ENCODE data around the gene SLC38A7. TPM values are rescaled to one million over a fixed set of nuclear protein-coding genes. Genes with fewer than 3 reads are reported as not detected.

Gene SLC38A7
- total and polyA plus RNA-seq, 2 experiments from 2014 or later, result 16.1 to 19.2 TPM

DNA sequence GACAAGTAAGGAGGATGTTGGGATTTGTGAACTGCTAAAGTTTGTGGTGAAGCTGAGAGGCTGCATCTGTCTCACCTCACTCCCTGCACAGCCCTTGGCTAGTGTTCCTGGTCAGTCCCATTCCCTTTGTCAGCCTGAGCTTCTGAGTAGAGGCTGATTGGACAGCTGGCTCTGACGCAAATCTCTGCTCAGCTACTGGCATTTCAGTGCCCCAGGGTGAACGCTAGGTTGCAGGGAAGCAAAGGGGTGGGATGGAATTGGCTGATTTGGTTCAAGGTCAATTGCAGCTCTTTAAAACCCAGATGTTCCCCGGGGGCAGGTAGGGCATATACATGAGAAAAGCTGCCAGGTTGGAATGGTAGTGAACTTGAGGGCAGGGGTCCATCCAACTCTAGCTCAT is 31.8 kb downstream of the SLC38A7 start:
- Histone ChIP-seq H3K4me2 (ENCODE audit: unreplicated experiment) (no peak overlapping the region), H3K4me1 (ENCODE audit: insufficient read depth) (0 out of 2 replicates have a peak, but pooled peaks cover 3% of the 10 kb centered on the region), H3K79me2 (ENCODE audit: insufficient read depth) (no peaks in the 10 kb centered on the region), H3K9ac (no peak overlapping the region), H2AFZ (no peak overlapping the region), H4K20me1 (ENCODE audit: insufficient read depth) (no peaks in the 10 kb centered on the region), H3F3A (ENCODE audit: insufficient read depth) (no peaks in the 10 kb centered on the region), H3K4me3 (no peak overlapping the region), H3K27me3 (replicated peaks; ENCODE audit: insufficient read depth) (no peaks in the 10 kb centered on the region), H3K27ac (no peak overlapping the region), H3K9me3 (ENCODE audit: low read depth) (no peaks in the 10 kb centered on the region), H3K9me2 (ENCODE audit: insufficient read depth) (no peaks in the 10 kb centered on the region), H3K36me3 (ENCODE audit: low read depth) (no peaks in the 10 kb centered on the region)
- in situ Hi-C loops (cut with MboI), result loop anchor here (25.0 kb wide), 1 partner anchor 315 kb away; no protein-coding TSS in a partner anchor
- DNase-seq, result peak; percentile 48
- no peak for TF ChIP-seq EZH2 (IDR thresholded peaks at IDR 0.05; ENCODE audit: insufficient read depth, poor library complexity, severe bottlenecking)
- no peak for TF ChIP-seq EZH2phosphoT487 (IDR thresholded peaks at IDR 0.05; ENCODE audit: insufficient read depth, low read depth)
- 8 to 13% methylated on average over 3 of the region's 3 CpGs for WGBS, 2 experiments (ENCODE audit: low coverage in 1 of 2, low lambda C conversion rate in 2 of 2, missing lambda C conversion rate in 2 of 2)

DNA sequence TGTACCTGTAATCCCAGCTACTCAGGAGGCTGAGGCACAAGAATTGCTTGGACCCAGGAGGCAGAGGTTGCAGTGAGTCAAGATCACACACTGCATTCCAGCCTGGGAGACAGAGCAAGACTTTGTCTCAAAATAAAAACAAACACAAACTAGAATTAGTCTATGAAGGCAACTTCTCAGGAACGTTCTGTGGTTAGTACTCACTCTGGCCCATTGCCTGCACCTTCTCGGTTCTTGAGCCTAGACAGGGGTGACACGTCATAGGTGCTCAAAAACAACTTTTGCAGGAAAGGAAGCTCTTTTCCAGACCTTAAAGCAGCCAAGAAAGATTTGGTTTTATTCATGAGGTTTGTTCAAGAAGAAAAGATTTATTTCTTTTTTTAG is 32.6 kb downstream of the SLC38A7 start:
- no peak overlapping the region for H3K9ac ChIP-seq
- in situ Hi-C loops (cut with MboI), result loop anchor here (25.0 kb wide), 1 partner anchor 315 kb away; no protein-coding TSS in a partner anchor
- H3K79me2 ChIP-seq (ENCODE audit: insufficient read depth), result no peaks in the 10 kb centered on the region
- no peak overlapping the region for H3K4me3 ChIP-seq
- H3K36me3 ChIP-seq (ENCODE audit: low read depth), result no peaks in the 10 kb centered on the region
- 0 out of 2 replicates have a peak, but pooled peaks cover 3% of the 10 kb centered on the region for H3K4me1 ChIP-seq (ENCODE audit: insufficient read depth)
- no peaks in the 10 kb centered on the region for H3K9me3 ChIP-seq (ENCODE audit: low read depth)
- 46 to 51% methylated on average over 3 of the region's 3 CpGs for WGBS, 2 experiments (ENCODE audit: low coverage in 1 of 2, low lambda C conversion rate in 2 of 2, missing lambda C conversion rate in 2 of 2)
- H3K4me2 ChIP-seq (ENCODE audit: unreplicated experiment), result no peak overlapping the region
- no peak overlapping the region for H3K27ac ChIP-seq
- no peaks in the 10 kb centered on the region for H4K20me1 ChIP-seq (ENCODE audit: insufficient read depth)
- H3K27me3 ChIP-seq (replicated peaks; ENCODE audit: insufficient read depth), result no peaks in the 10 kb centered on the region
- DNase-seq, result peak; percentile 51
- TF ChIP-seq EZH2phosphoT487 (IDR thresholded peaks at IDR 0.05; ENCODE audit: insufficient read depth, low read depth) (no peak), EZH2 (IDR thresholded peaks at IDR 0.05; ENCODE audit: insufficient read depth, poor library complexity, severe bottlenecking) (no peak)
- no peak overlapping the region for H2AFZ ChIP-seq
- no peaks in the 10 kb centered on the region for H3K9me2 ChIP-seq (ENCODE audit: insufficient read depth)
- no peaks in the 10 kb centered on the region for H3F3A ChIP-seq (ENCODE audit: insufficient read depth)

DNA sequence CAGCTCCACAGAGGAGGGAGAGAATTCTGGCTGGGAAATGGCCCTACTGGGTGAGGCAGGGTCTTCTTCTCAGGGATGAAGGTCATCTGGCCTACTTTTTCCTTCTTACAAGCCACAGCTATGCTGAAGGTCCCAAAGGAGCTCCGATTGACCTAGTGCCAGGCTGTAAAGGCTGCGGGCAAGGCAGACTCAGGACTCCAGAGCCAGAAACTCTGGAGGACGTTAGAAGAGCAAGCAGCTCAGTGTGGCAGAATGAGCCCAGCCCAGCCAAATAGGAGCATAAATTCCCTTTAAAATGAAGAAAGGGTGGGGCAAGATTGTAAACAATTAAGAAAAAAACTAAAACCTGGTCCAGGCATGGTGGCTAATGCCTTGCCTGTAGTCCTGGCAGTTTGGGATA is 34.9 kb downstream of the SLC38A7 start:
- H3K4me3 ChIP-seq, result no peak overlapping the region
- in situ Hi-C loops (cut with MboI), result loop anchor here (25.0 kb wide), 1 partner anchor 312 kb away; no protein-coding TSS in a partner anchor
- no peaks in the 10 kb centered on the region for H3F3A ChIP-seq (ENCODE audit: insufficient read depth)
- no peak for DNase-seq
- WGBS, 2 experiments (ENCODE audit: low coverage in 1 of 2, low lambda C conversion rate in 2 of 2, missing lambda C conversion rate in 2 of 2), result 35 to 43% methylated on average over 3 of the region's 3 CpGs
- no peaks in the 10 kb centered on the region for H3K79me2 ChIP-seq (ENCODE audit: insufficient read depth)
- no peak overlapping the region for H3K27ac ChIP-seq
- H3K9me3 ChIP-seq (ENCODE audit: low read depth), result no peaks in the 10 kb centered on the region
- H3K9me2 ChIP-seq (ENCODE audit: insufficient read depth), result no peaks in the 10 kb centered on the region
- TF ChIP-seq EZH2phosphoT487 (IDR thresholded peaks at IDR 0.05; ENCODE audit: insufficient read depth, low read depth) (no peak), EZH2 (IDR thresholded peaks at IDR 0.05; ENCODE audit: insufficient read depth, poor library complexity, severe bottlenecking) (no peak)
- no peak overlapping the region for H2AFZ ChIP-seq
- H3K4me1 ChIP-seq (ENCODE audit: insufficient read depth), result 0 out of 2 replicates have a peak, but pooled peaks cover 3% of the 10 kb centered on the region
- H4K20me1 ChIP-seq (ENCODE audit: insufficient read depth), result no peaks in the 10 kb centered on the region
- H3K27me3 ChIP-seq (replicated peaks; ENCODE audit: insufficient read depth), result no peaks in the 10 kb centered on the region
- no peak overlapping the region for H3K4me2 ChIP-seq (ENCODE audit: unreplicated experiment)
- no peaks in the 10 kb centered on the region for H3K36me3 ChIP-seq (ENCODE audit: low read depth)
- no peak overlapping the region for H3K9ac ChIP-seq

DNA sequence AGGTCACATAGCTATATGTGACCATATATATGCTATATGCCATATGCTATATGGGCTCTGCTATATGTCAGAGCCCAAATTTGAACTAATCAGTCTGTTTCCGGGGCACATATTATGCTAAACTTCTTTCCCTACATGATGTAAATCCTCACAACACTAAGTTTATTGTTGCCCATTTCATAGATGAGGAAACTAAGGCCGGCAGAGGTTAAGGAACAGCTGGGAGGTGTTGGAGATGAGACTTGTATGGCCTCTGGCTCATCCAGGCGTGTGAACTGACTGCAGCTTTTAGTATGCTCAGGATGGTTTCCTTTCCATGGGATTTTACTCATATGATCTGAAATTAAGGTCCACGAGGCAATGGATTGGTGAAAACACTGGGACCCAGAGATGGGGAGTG is 37.5 kb downstream of the SLC38A7 start:
- in situ Hi-C loops (cut with MboI), result no loop called here

More for the DNA sequence above, 37.5 kb downstream of the SLC38A7 start:
- no peak overlapping the region for H2AFZ ChIP-seq
- no peak for DNase-seq
- H3K4me1 ChIP-seq (ENCODE audit: insufficient read depth), result no peaks in the 10 kb centered on the region
- H3K4me2 ChIP-seq (ENCODE audit: unreplicated experiment), result no peak overlapping the region
- no peaks in the 10 kb centered on the region for H3K79me2 ChIP-seq (ENCODE audit: insufficient read depth)
- H3K27me3 ChIP-seq (replicated peaks; ENCODE audit: insufficient read depth), result no peaks in the 10 kb centered on the region
- H3F3A ChIP-seq (ENCODE audit: insufficient read depth), result no peaks in the 10 kb centered on the region
- WGBS, 2 experiments (ENCODE audit: low coverage in 1 of 2, low lambda C conversion rate in 2 of 2, missing lambda C conversion rate in 2 of 2), result 68 to 82% methylated on average over 4 of the region's 4 CpGs
- no peaks in the 10 kb centered on the region for H4K20me1 ChIP-seq (ENCODE audit: insufficient read depth)
- no peaks in the 10 kb centered on the region for H3K36me3 ChIP-seq (ENCODE audit: low read depth)
- H3K27ac ChIP-seq, result no peak overlapping the region
- H3K9me2 ChIP-seq (ENCODE audit: insufficient read depth), result no peaks in the 10 kb centered on the region
- no peaks in the 10 kb centered on the region for H3K9me3 ChIP-seq (ENCODE audit: low read depth)
- no peak overlapping the region for H3K9ac ChIP-seq
- TF ChIP-seq EZH2phosphoT487 (IDR thresholded peaks at IDR 0.05; ENCODE audit: insufficient read depth, low read depth) (no peak), EZH2 (IDR thresholded peaks at IDR 0.05; ENCODE audit: insufficient read depth, poor library complexity, severe bottlenecking) (no peak)
- no peak overlapping the region for H3K4me3 ChIP-seq
